CD4-positive, alpha-beta T cell treated with Interleukin-4 for 4 hours (primary cell): ENCODE measurements around the gene GRIN2A.
"Not testable (repeated sequence)": the region's sequence is repeated elsewhere in the genome, so short reads cannot be mapped to it uniquely, and the experiment has no call there.

Experiments used
- DNase-seq: peaks from one replicate; pipeline ENCODE4 v3.0.0-alpha.2; 2020

The GRIN2A gene

DNA sequence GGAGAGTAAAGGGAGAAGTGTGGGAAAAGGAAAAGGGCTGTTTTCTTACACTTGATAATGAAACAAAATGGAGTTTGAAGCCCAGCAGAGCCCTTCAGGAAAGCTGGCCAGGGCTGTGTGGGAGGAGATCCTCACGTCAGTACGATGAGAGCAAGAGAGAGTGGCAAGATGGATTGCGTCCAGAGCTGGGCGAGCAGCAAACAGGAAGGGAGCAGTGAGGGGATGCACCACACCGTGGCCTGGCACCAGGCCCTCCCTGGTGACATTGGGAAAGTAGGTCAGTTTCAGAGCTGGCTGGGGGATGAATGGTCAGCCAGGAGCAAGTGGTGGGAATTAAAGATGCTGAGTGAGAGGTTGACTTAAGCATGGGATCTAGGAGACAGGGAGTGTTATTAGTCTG is 273.6 kb downstream of the GRIN2A start:
- no peak for DNase-seq

DNA sequence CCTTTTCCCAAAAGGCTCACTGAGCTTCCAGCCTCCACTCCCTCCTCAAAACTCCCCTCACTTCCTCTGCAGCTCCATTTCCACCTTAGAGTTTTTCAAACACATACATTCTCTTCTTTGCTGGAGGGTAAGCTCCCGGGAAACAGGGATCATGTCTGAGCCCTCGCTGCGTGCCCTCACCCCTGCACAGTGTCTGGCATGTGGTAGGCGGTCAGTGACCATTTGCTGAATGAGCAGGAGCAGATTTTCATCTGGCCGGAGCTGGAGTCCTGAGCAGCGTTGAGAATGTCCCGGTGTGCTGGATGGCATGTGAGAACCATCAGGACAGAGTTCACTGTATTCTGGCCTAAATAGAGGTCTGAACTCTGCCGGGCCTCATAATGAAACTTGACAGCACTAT is 274.5 kb downstream of the GRIN2A start:
- no peak for DNase-seq

GRCh38 chr16:9906218-9906617 is 276.0 kb downstream of the GRIN2A start:
- DNase-seq = no peak

GRCh38 chr16:9904526-9904925 is 277.7 kb downstream of the GRIN2A start:
- no peak for DNase-seq

DNA sequence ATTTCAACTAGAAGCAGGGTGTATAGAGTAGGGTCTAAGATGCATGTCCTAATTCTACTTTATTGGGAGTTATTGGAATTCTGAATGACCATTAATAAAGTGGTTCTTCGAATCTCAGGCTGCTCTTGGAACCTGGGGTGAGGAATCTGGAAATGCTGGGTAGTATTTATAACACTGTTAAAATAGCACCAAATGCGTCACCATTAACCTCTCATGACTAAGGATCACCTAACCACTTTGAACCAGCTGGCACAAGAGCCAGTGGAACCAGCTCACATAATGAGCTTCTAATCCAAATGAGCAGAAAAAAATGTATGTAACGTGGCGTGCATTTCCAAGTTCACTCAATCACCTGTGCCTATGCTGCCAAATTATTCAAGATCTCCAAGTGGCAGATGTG is 281.7 kb downstream of the GRIN2A start:
- no peak for DNase-seq

DNA sequence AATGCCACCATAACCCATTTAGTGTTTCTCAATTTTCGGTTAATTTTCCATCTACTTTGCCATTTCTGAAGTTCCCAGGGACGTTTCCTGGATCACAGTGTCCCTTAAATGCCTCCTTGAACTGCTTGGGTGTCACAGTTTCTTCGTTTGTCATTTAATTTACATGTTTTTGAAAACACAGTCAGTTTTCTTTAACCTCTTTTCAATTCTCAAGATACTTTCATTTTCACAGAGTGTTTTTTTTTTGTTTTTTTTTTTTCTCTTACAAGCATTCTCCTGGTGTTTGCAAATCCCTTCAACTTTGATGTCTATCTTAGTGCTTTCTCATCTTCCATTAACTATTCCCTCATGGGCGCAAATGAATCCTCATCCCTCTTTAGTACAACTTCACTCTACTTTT is 283.7 kb downstream of the GRIN2A start:
- no peak for DNase-seq

- DNase-seq = no peak
Measured at GRCh38 chr16:9898124-9898523, 284.1 kb downstream of the GRIN2A start.

GRCh38 chr16:9895817-9896216 is 286.4 kb downstream of the GRIN2A start:
- DNase-seq = no peak

DNA sequence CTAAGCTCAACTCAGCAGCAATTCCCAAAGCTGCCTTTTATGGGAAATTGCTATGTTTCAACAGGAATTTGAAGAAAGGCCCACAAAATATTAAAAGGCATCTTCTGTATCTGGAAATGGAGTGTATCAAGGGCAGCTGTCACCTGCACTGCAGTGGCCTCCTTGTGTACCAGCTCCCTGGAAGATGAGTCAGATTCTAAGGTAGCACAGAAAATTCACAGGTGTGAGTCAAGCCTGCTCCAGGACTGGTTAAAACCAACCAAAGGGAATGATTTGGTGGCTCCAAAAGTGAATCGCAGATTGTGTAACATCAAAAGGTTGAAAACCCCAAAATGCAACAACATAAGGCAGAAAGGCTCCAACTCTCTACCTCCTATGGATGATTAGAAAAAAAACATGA is 296.4 kb downstream of the GRIN2A start:
- DNase-seq = no peak

DNA sequence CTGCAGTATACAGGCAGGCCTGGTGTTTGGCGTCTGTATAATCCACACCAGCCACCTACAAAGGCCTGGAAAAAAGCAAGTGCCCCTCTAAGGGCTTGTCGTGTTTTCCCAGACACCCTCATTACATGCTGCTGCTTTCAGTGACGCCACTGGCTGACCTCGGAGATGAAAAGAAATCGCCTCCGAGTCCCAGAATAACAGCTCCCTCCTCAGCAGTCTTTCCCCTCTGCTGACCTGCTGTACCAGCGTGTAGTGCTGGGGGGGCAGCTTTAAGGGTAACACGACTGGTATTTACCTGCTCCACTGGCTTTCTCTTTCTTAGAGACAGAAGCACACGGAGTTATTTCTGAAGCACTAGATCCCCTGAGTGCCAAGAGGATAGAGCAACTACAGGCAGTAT is 296.8 kb downstream of the GRIN2A start:
- no peak for DNase-seq

DNA sequence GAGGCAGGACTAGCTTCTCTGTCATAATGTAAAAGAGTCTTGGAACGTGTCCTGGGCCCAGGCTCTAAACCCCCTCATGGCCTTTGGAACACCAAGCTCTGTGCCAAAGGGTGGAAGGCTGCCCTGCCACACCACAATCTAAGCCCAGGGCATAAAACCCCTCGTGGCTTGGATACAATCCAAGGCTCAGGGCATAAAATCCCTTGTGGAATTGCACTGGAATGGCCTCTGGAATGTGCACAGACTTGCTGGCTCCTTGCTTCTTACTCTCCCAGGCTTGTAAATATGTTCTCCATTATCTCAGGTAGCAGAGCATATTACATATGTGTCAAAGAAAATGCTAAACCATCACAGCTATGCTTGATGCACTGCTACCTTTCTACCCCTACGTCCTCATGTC is 306.2 kb downstream of the GRIN2A start:
- not testable (repeated sequence) for DNase-seq

GRCh38 chr16:9874219-9874618 is 308.0 kb downstream of the GRIN2A start:
- DNase-seq = no peak

DNA sequence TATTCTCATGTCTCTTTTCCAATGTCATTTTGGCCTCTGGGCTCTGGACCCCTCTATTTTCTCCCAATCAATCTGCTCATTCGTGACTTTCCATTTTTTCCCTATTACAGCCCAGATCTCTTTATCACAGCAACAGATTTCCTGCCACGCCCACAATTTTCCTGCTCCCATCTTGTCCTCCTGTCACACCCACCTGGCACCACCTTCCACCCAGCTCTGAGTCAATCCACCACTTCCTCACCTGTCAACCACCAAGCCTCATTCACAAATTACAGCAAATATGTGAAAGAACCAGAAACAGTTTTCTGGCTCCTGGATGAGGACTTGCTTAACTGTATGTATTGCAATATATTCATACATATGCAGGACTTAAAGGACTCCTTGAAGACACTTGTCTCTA is 311.3 kb downstream of the GRIN2A start:
- DNase-seq = no peak

GRCh38 chr16:9869776-9870175 is 312.5 kb downstream of the GRIN2A start:
- no peak for DNase-seq

DNA sequence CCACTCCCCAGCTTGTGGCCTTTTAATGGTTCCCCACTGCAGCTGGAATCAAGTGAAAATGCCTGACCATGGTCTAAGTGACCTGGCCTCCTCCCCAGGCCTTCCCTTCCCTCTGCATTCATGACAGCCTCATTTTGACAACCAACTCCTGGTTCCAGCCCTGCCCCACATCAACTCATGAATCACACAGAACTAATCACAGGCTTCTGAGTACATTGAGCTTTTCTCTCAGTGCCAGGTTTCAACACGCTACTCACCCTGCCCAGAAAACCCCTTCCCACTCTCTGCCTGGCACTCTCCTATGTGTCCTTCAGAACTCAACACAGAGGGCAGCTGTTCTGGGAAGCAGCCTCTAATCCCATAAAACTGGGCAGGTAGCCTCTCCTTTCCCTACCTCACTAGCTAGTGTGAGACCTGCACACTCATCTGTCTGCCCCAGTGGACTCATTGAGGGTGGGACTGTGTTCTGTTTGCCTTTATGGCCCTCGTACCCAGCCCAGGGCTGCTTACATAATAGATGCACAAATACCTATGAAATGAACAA is 313.6 kb downstream of the GRIN2A start:
- DNase-seq = no peak

DNA sequence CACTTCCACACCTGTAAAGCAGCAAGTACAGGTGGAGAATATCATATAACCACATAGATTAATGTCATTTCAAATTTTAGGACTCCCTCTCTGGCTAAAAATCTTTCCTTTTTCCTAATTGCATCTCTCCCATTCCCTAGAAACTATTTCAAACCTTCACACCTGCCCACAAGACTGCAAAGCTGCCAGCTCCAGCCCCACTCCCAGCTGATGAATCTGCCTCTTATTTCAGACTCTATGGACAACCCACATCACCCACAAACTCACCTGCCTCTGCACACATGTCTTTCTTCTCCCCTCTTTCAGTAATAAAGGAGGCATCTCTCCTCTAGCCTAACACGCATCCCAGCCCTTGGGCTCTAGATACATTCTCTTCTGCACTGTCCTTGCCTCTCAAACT is 315.1 kb downstream of the GRIN2A start:
- no peak for DNase-seq

DNA sequence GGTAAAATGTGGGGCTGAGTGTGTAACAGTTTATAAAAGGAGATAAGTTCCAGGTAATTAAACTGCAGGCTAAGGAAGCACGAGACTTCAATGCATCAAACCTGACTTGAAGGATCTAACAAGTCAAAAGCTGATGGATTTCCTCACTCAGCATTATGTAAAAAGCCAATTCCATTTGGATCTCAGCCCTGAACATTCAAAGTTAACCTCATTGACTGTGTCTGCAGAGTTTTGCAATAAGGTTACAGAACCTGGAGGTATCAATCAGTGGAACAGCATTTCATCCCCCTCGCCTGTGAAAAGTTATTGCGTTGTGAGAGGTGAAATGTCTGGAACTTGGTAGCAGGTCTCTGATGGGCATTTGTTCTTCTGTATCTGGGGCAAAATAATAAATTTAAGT is 317.8 kb downstream of the GRIN2A start:
- no peak for DNase-seq

DNA sequence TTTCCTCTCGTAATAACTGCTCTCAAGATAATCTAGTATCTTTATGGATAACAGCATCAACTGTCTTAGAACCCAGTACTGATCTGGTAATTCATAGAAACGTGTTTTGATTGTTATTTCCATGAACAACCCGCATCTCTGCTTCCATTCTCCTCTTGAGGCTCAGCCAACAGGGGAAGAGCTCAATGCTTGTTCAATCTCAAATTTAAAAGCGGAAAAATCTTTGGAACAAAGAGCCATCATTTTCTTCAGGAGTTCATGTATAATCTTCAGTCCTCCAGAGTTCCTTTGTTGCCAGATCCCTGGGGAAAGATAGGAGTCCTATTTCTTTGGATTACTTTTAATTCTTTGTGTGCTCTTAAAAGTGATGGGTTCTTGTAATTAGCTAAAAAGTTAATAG is 319.9 kb downstream of the GRIN2A start:
- DNase-seq = no peak

GRCh38 chr16:9860876-9861275 is 321.4 kb downstream of the GRIN2A start:
- no peak for DNase-seq

- no peak for DNase-seq
Measured at GRCh38 chr16:9859701-9860327, 322.4 kb downstream of the GRIN2A start.

- no peak for DNase-seq
Measured at GRCh38 chr16:9854675-9855074, 327.6 kb downstream of the GRIN2A start.

DNA sequence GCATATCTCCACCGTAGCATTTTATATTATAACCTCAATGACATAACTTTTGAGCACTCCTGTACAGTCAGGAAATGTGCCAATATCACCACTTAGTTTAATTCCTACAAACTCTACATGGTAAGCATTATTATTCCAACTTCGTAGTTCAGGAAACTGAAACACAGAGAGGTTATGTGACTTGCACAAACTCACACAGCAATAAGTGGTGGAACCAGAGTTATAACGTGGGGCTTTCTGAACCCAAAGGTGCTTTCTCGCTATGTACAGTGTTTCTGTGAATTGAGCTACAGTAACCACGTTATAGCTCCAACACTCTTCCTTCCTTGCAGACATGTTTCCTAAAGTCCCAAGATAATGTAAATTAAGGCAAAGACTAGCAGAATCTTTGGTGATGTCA is 330.2 kb downstream of the GRIN2A start:
- DNase-seq = no peak

- no peak for DNase-seq
Measured at GRCh38 chr16:9850817-9851216, 331.4 kb downstream of the GRIN2A start.

- no peak for DNase-seq
Measured at GRCh38 chr16:9849697-9850245, 332.5 kb downstream of the GRIN2A start.

- no peak for DNase-seq
Measured at GRCh38 chr16:9847146-9847545, 335.1 kb downstream of the GRIN2A start.
